ENCODE measurements around the gene BPIFA1.

DNA sequence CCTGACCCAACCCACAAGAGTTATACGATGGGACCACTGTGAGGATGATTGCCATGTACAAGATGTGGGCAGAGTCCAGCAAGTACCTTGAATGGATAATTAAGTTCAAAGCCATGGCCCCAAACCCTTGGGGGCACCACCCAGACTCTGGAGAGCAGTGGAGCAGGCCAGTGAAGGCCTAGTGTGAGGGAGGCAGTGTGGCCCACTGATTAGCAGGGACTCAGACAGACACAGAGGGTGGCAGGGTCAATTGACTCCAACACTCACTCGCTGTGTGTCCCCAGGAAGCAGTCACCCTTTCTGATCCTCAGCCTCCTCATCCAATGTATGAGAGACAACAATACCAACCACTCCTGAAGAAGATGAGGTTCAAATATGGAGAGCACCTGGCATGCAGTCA is 1.7 kb upstream of the BPIFA1 start:
- TF ChIP-seq, protein P1, sequence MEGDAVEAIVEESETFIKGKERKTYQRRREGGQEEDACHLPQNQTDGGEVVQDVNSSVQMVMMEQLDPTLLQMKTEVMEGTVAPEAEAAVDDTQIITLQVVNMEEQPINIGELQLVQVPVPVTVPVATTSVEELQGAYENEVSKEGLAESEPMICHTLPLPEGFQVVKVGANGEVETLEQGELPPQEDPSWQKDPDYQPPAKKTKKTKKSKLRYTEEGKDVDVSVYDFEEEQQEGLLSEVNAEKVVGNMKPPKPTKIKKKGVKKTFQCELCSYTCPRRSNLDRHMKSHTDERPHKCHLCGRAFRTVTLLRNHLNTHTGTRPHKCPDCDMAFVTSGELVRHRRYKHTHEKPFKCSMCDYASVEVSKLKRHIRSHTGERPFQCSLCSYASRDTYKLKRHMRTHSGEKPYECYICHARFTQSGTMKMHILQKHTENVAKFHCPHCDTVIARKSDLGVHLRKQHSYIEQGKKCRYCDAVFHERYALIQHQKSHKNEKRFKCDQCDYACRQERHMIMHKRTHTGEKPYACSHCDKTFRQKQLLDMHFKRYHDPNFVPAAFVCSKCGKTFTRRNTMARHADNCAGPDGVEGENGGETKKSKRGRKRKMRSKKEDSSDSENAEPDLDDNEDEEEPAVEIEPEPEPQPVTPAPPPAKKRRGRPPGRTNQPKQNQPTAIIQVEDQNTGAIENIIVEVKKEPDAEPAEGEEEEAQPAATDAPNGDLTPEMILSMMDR (IDR thresholded peaks at IDR 0.05; ENCODE audit: insufficient read depth, low read depth, low read length), result no peak
- TF ChIP-seq EZH2 (IDR thresholded peaks at IDR 0.05; ENCODE audit: insufficient read depth, low read length), result no peak

Measured in astrocyte (in vitro differentiated cells and primary cell).